Endothelial cell of umbilical vein (primary cell): Measurements from ENCODE around the gene GRIA4. TPM values are rescaled to one million over a fixed set of nuclear protein-coding genes. Genes with fewer than 3 reads are reported as not detected.

Experiments used
- BruUV-seq: library from RNA; stranded (reverse); fragments of 400-500 nt; replicated peaks from 2 replicates; lab custom pipeline; 2021; lab: Mats Ljungman, UMichigan
- CTCF ChIA-PET: fragments of 300-600, 350-600 bp; sonication (Branson Sonifier 250); formaldehyde crosslinking; loops from one replicate; lab custom pipeline; 2021; ENCODE audit warnings: antibody characterized with exemption, inconsistent platforms; lab: Charles Lee
- POLR2A ChIA-PET: fragments of 300-600, 350-600 bp; sonication (Branson Sonifier 250); formaldehyde crosslinking; loops from one replicate; lab custom pipeline; 2021; ENCODE audit warnings: antibody characterized with exemption, inconsistent platforms; lab: Charles Lee
- DNase-seq: peaks from one replicate; pipeline ENCODE4 v3.0.0-alpha.2; 2011; ENCODE audit warnings: low read depth, low spot score
- FAIRE-seq: peaks from 2 replicates; lab custom pipeline; 2011; peaks lifted over from hg19 to GRCh38; lab: Jason Lieb, UNC
- H2AFZ ChIP-seq: 2 replicates; pipeline ENCODE4 v1.6.0; 2012; ENCODE audit warnings: low read depth, low read length, control low read depth, inconsistent platforms
- H3K27ac ChIP-seq: 2 replicates; pipeline ENCODE4 v1.5.1; 2011; ENCODE audit warnings: low read depth, mild to moderate bottlenecking, control low read depth, low read length, moderate library complexity; ENCODE audit not compliant: insufficient read depth
- H3K27me3 ChIP-seq, 2 experiments: 2 replicates each; pipeline versions ENCODE4 v1.6.0 to v1.6.1; 2011; ENCODE audit warnings: low read length in 2 of 2, mixed read lengths in 1 of 2; ENCODE audit not compliant: control insufficient read depth in 2 of 2, insufficient read depth in 2 of 2
- H3K36me3 ChIP-seq, 2 experiments: 2 replicates in 1 of 2; 3 replicates in 1 of 2; pipeline ENCODE4 v1.5.1; 2011; ENCODE audit warnings: low read length in 2 of 2, mild to moderate bottlenecking in 1 of 2, moderate library complexity in 1 of 2; ENCODE audit not compliant: control insufficient read depth in 2 of 2, insufficient read depth in 2 of 2; ENCODE audit errors: extremely low read depth in 1 of 2
- H3K4me1 ChIP-seq: 3 replicates; pipeline ENCODE4 v1.5.1; 2011; ENCODE audit warnings: mild to moderate bottlenecking, low read length; ENCODE audit not compliant: control insufficient read depth, insufficient read depth; ENCODE audit errors: extremely low read depth
- H3K4me2 ChIP-seq: 2 replicates; pipeline ENCODE4 v1.6.1; 2011; ENCODE audit warnings: low read length, control low read depth, mixed read lengths; ENCODE audit not compliant: insufficient read depth
- H3K4me3 ChIP-seq, 3 experiments: fragments of 200-600 bp in 1 of 3; sonication (generic), shearing (Covaris generic) in 1 of 3; replicated peaks in 1 of 3; 2 replicates each; pipeline ENCODE4 v1.5.1; 2011 to 2016; ENCODE audit warnings: control low read depth in 3 of 3, low read length in 3 of 3, mild to moderate bottlenecking in 2 of 3, inconsistent platforms in 1 of 3, low read depth in 1 of 3, moderate library complexity in 1 of 3; ENCODE audit not compliant: insufficient read depth in 1 of 3
- H3K79me2 ChIP-seq: 2 replicates; pipeline ENCODE4 v1.6.0; 2012; ENCODE audit warnings: low read length, inconsistent platforms; ENCODE audit not compliant: control insufficient read depth, insufficient read depth
- H3K9ac ChIP-seq: replicated peaks from 2 replicates; pipeline ENCODE3; 2011; ENCODE audit warnings: low read length, control low read depth; ENCODE audit not compliant: insufficient read depth; ENCODE audit errors: extremely low read depth
- H3K9me1 ChIP-seq: replicated peaks from 3 replicates; pipeline ENCODE4 v1.6.0; 2011; ENCODE audit warnings: mild to moderate bottlenecking, low read length; ENCODE audit not compliant: control insufficient read depth, insufficient read depth; ENCODE audit errors: extremely low read depth
- H3K9me3 ChIP-seq: replicated peaks from 2 replicates; pipeline ENCODE4 v1.5.1; 2012; ENCODE audit warnings: low read length, inconsistent platforms; ENCODE audit not compliant: control insufficient read depth, insufficient read depth
- H4K20me1 ChIP-seq: replicated peaks from 2 replicates; pipeline ENCODE3; 2011; ENCODE audit warnings: mild to moderate bottlenecking, low read length; ENCODE audit not compliant: control insufficient read depth, insufficient read depth; ENCODE audit errors: extremely low read depth
- CTCF ChIP-seq, 2 donors: IDR thresholded peaks; 1 replicate in 1 of 2; 2 replicates in 1 of 2; pipeline ENCODE4 v1.5.1; 2011; ENCODE audit warnings: low read length in 2 of 2, mild to moderate bottlenecking in 2 of 2, moderate library complexity in 2 of 2, control low read depth in 1 of 2, inconsistent platforms in 1 of 2, low read depth in 1 of 2; ENCODE audit not compliant: insufficient read depth in 1 of 2; ENCODE audit errors: extremely low read depth in 1 of 2
- EZH2 ChIP-seq: IDR thresholded peaks from 2 replicates; pipeline ENCODE4 v1.6.1; 2012; ENCODE audit warnings: borderline replicate concordance, low read depth, mild to moderate bottlenecking, moderate library complexity, low read length, inconsistent platforms; ENCODE audit not compliant: severe bottlenecking
- FOS ChIP-seq: IDR thresholded peaks from 2 replicates; pipeline ENCODE4 v1.6.1; 2011; ENCODE audit warnings: mild to moderate bottlenecking, low read length, moderate library complexity, borderline replicate concordance; ENCODE audit not compliant: insufficient read depth
- GATA2 ChIP-seq: IDR thresholded peaks from 2 replicates; pipeline ENCODE4 v1.7.0; 2011; ENCODE audit warnings: low read depth, mild to moderate bottlenecking, moderate library complexity, mixed read lengths, low read length; ENCODE audit not compliant: insufficient read length, insufficient read depth
- JUN ChIP-seq: IDR thresholded peaks from 2 replicates; pipeline ENCODE4 v1.6.1; 2011; ENCODE audit warnings: borderline replicate concordance, low read depth; ENCODE audit not compliant: insufficient read length, insufficient read depth
- MYC ChIP-seq: IDR thresholded peaks from one replicate; pipeline ENCODE4 v1.6.1; 2011; ENCODE audit warnings: mild to moderate bottlenecking, low read depth, low read length
- POLR2A ChIP-seq: IDR thresholded peaks from 2 replicates; pipeline ENCODE4 v1.6.1; 2012; ENCODE audit warnings: low read depth, mild to moderate bottlenecking, control low read depth, low read length
- POLR2AphosphoS5 ChIP-seq: IDR thresholded peaks from 2 replicates; pipeline ENCODE4 v1.6.1; 2012; ENCODE audit warnings: low read depth, mild to moderate bottlenecking, control low read depth, low read length, moderate library complexity; ENCODE audit not compliant: insufficient read depth
- dilution Hi-C: fragments of 300-500 bp; cut with MboI; formaldehyde crosslinking; loops from one replicate; pipeline ENCODE4 v1.15.0; 2019; ENCODE audit warnings: low sequenced_read_pairs; ENCODE audit not compliant: extremely low pct_ligation_motif_present
- intact Hi-C: fragments of 100-400 bp; cut with micrococcal nuclease; formaldehyde crosslinking; loops from one replicate; pipeline ENCODE4 v1.10.0; 2022
- polyA plus RNA-seq, 4 experiments: library from polyadenylated mRNA; depleted of rRNA in 3 of 4; stranded (reverse) in 3 of 4; unstranded in 1 of 4; fragments of >200 nt; gene quantifications; 2 replicates each; pipeline versions ENCODE4 v1.2.1 to v1.2.3, GENCODE V29; 2011 to 2012; ENCODE audit warnings: missing spikeins in 1 of 4
- total RNA-seq: library from RNA; stranded (reverse); gene quantifications from 2 replicates; pipeline ENCODE4 v1.2.3, GENCODE V29; 2021
- TF ChIP-seq, protein P1 (sequence below): IDR thresholded peaks from 2 replicates; pipeline ENCODE4 v1.6.1; 2011; ENCODE audit not compliant: insufficient read depth, insufficient read length

The GRIA4 gene
- total and polyA plus RNA-seq, 2 donors (not counting 3 experiments of a cell fraction or from before 2014, with no cell fraction given) = not detected

- DNase-seq (no peak), FAIRE-seq (no peak)
- no peak overlapping the region for H2AFZ ChIP-seq
- no peak overlapping the region for H3K9ac ChIP-seq
- TF ChIP-seq EZH2 (no peak), CTCF (IDR thresholded peaks at IDR 0.05; ENCODE audit: extremely low read depth in 1 of 2, insufficient read depth in 1 of 2, low read depth in 1 of 2, low read length in 2 of 2) (no peak), GATA2 (no peak), JUN (no peak), FOS (no peak), MYC (no peak), POLR2A (no peak), POLR2AphosphoS5 (no peak)
- TF ChIP-seq, protein P1, sequence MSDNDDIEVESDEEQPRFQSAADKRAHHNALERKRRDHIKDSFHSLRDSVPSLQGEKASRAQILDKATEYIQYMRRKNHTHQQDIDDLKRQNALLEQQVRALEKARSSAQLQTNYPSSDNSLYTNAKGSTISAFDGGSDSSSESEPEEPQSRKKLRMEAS = no peak
- ChIA-PET CTCF (interaction anchor here (1.1 kb wide), 1 partner anchor 18 kb away, joined by 3 read pairs; no protein-coding TSS in a partner anchor), POLR2A (no interaction called here)
- H3K79me2 ChIP-seq = no peaks in the 10 kb centered on the region
- no peaks in the 10 kb centered on the region for H3K9me1 ChIP-seq
- H3K4me1 ChIP-seq = no peaks in the 10 kb centered on the region
- dilution Hi-C loops = no loop called here
- BruUV-seq = no TSS peak
- no peak overlapping the region for H3K4me2 ChIP-seq
- no peaks in the 10 kb centered on the region for H4K20me1 ChIP-seq
- H3K27me3 ChIP-seq = no peaks in the 10 kb centered on the region
- no peaks in the 10 kb centered on the region for H3K9me3 ChIP-seq
- no peak overlapping the region for H3K4me3 ChIP-seq
- intact Hi-C loops = no loop called here
- no peaks in the 10 kb centered on the region for H3K36me3 ChIP-seq
- no peak overlapping the region for H3K27ac ChIP-seq
These were observed 29.7 kb downstream of the GRIA4 start for GRCh38 chr11:105639527-105639926.
